Smooth muscle cell (in vitro differentiated cells): ENCODE data around the gene USP6NL. TPM values are rescaled to one million over a fixed set of nuclear protein-coding genes. Genes with fewer than 3 reads are reported as not detected.

Experiments
- DNase-seq: peaks from one replicate; lab custom pipeline; 2025; ENCODE audit not compliant: unreplicated experiment; lab: John Stamatoyannopoulos, UW
- H2AFZ ChIP-seq: fragments of 200-600 bp; sonication (generic); 2 replicates; pipeline ENCODE4 v1.6.0; 2016; ENCODE audit warnings: antibody characterized with exemption, low read depth, mild to moderate bottlenecking
- H3F3A ChIP-seq: fragments of 200-600 bp; sonication (generic); 2 replicates; pipeline ENCODE4 v1.6.0; 2017; ENCODE audit warnings: antibody characterized with exemption, low read depth
- H3K27ac ChIP-seq: fragments of 200-600 bp; sonication (generic); 2 replicates; pipeline ENCODE4 v1.5.1; 2016; ENCODE audit warnings: low read depth, mild to moderate bottlenecking
- H3K27me3 ChIP-seq: fragments of 200-600 bp; sonication (generic); 2 replicates; pipeline ENCODE4 v1.6.1; 2016; ENCODE audit warnings: low read depth, mild to moderate bottlenecking
- H3K36me3 ChIP-seq: fragments of 200-600 bp; sonication (generic); 2 replicates; pipeline ENCODE4 v1.5.1; 2016; ENCODE audit warnings: low read depth
- H3K4me1 ChIP-seq: fragments of 200-600 bp; sonication (generic); 2 replicates; pipeline ENCODE4 v1.5.1; 2016; ENCODE audit warnings: low read depth
- H3K4me2 ChIP-seq: fragments of 200-600 bp; sonication (generic); 2 replicates; pipeline ENCODE4 v1.6.0; 2016; ENCODE audit warnings: mild to moderate bottlenecking
- H3K4me3 ChIP-seq: fragments of 200-600 bp; sonication (generic); 2 replicates; pipeline ENCODE4 v1.5.1; 2016; ENCODE audit warnings: mild to moderate bottlenecking
- H3K79me2 ChIP-seq: fragments of 200-600 bp; sonication (generic); 2 replicates; pipeline ENCODE4 v1.6.0; 2016; ENCODE audit warnings: low read depth, mild to moderate bottlenecking
- H3K9ac ChIP-seq: fragments of 200-600 bp; sonication (generic); 2 replicates; pipeline ENCODE4 v1.6.0; 2016; ENCODE audit warnings: low read depth
- H3K9me3 ChIP-seq: fragments of 200-600 bp; sonication (generic); replicated peaks from 2 replicates; pipeline ENCODE4 v1.5.1; 2016; ENCODE audit warnings: low read depth
- H4K20me1 ChIP-seq: fragments of 200-600 bp; sonication (generic); 2 replicates; pipeline ENCODE4 v1.6.0; 2016; ENCODE audit warnings: low read depth
- WGBS: methylation state at CpG from one replicate; pipeline ENCODE4 v1.1.7; 2016; ENCODE audit warnings: low lambda C conversion rate; 5-methylcytosine and 5-hydroxymethylcytosine counted together
- polyA plus RNA-seq: library from polyadenylated mRNA; unstranded; fragments of >200 nt; fragmentation: Nextera tagmentation; extraction: Ambion mirVana; gene quantifications from 2 replicates; pipeline ENCODE4 v1.2.1, GENCODE V29; 2016
- total RNA-seq: library from RNA; depleted of rRNA; stranded (reverse); fragments of >200 nt; gene quantifications from 2 replicates; pipeline ENCODE4 v1.2.3, GENCODE V29; 2014
- TF ChIP-seq, protein P1 (sequence below): fragments of 200-600 bp; sonication (generic); IDR thresholded peaks from 2 replicates; pipeline ENCODE4 v1.5.1; 2017; ENCODE audit warnings: borderline replicate concordance, mild to moderate bottlenecking, antibody characterized with exemption; ENCODE audit not compliant: insufficient read depth, poor library complexity, severe bottlenecking

Gene USP6NL
- total RNA-seq (32.8 and 34.0 TPM in 2 replicates), polyA plus RNA-seq (12.0 and 16.1 TPM in 2 replicates)

DNA sequence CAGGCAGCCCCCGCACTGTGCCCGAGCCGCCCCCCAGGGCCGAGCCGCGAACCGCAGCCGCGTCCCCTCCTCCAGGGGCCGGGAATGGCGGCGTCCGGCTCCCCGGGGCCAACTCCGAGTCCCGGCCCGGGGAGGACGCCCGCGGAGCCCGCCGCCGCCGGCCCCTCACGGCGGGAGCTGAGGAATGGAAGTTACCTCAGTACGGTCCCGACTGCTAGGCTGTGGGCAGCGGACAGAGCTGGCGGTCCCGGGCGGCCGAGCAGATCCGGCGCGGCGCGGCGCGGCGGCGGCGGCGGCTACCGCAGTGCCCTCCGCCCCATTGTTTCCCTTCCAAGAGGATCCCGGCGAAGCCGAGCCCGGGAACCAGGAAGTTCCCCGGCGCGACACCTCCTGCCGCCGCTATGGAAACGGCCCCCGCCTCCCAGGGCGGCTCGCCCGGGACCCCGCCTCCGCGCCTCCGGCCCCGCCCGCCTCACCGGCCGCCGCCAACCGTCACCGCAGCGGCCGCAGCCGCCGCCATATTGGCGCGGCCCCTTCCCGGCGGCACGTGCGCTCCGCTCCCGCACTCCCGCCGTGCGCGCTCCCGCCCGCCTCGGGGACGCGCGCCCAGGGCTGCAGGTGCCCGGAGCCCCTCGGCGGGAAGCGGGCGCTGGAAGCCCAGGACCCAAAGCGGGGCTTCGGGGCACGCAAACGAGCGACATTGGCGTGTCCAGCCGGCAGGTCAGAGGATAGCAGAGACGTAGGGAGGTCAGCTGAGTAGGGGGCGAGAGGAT is at the start of gene USP6NL:
Gene USP6NL (minus strand): TSS at position 403 of the 773 bp plus-strand sequence. CDS start 14,016 bp downstream, outside the sequence.
- Histone ChIP-seq H3K36me3 (no peaks in the 10 kb centered on the region), H3K4me3 (peak within 1 kb of the TSS; percentile 89), H3K27me3 (no peaks in the 10 kb centered on the region), H3K9ac (peak within 1 kb of the TSS; percentile 93), H3K4me1 (peaks cover 19% of the 10 kb centered on the region), H3K79me2 (peaks cover 41% of the 10 kb centered on the region), H4K20me1 (peaks cover 37% of the 10 kb centered on the region), H3K4me2 (peak within 1 kb of the TSS; percentile 95), H3K9me3 (no peaks in the 10 kb centered on the region), H3F3A (peaks cover 28% of the 10 kb centered on the region), H3K27ac (peak within 1 kb of the TSS; percentile 68), H2AFZ (peak within 1 kb of the TSS; percentile 87)
- DNase-seq, result peak; percentile 52
- TF ChIP-seq, protein P1, sequence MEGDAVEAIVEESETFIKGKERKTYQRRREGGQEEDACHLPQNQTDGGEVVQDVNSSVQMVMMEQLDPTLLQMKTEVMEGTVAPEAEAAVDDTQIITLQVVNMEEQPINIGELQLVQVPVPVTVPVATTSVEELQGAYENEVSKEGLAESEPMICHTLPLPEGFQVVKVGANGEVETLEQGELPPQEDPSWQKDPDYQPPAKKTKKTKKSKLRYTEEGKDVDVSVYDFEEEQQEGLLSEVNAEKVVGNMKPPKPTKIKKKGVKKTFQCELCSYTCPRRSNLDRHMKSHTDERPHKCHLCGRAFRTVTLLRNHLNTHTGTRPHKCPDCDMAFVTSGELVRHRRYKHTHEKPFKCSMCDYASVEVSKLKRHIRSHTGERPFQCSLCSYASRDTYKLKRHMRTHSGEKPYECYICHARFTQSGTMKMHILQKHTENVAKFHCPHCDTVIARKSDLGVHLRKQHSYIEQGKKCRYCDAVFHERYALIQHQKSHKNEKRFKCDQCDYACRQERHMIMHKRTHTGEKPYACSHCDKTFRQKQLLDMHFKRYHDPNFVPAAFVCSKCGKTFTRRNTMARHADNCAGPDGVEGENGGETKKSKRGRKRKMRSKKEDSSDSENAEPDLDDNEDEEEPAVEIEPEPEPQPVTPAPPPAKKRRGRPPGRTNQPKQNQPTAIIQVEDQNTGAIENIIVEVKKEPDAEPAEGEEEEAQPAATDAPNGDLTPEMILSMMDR, result no peak
- under 1% methylated on average over 69 of the region's 107 CpGs for WGBS

DNA sequence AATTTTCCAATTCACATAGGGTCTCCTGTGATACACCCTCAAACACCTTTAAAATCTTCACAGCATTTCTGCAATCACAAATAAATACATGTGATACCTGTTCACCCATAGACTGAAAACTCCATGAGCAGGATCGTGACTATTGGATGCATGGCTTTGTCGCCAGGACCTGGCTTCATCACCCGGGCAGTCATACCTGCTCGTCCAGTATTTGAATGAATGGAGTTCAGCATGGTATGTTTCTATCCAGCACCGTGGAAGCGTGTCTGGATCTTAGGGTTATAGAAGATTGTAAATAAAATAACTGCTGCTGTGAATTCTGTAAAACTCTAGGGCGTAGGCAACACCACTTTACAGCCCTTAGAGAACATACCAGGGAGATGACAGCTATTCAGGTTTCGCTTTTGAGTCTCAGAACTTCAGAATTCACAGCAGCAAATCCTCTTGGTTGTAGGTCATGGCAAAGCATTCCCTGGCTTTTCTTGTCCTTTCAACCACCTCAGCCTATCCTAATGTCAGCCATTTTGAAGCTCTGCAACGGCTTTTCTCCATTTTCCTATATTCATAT is 47.4 kb upstream of the USP6NL start:
- H3K9ac ChIP-seq, result no peak overlapping the region
- 70% methylated on average over 9 of the region's 9 CpGs for WGBS
- no peaks in the 10 kb centered on the region for H3K4me1 ChIP-seq
- DNase-seq, result no peak
- no peaks in the 10 kb centered on the region for H3F3A ChIP-seq
- no peak overlapping the region for H2AFZ ChIP-seq
- no peaks in the 10 kb centered on the region for H3K27me3 ChIP-seq
- peak overlapping the region; percentile 28 for H3K27ac ChIP-seq
- H3K9me3 ChIP-seq, result no peaks in the 10 kb centered on the region
- no peak overlapping the region for H3K4me3 ChIP-seq
- H3K79me2 ChIP-seq, result no peaks in the 10 kb centered on the region
- no peak overlapping the region for H3K4me2 ChIP-seq
- TF ChIP-seq, protein P1, result no peak
- H3K36me3 ChIP-seq, result no peaks in the 10 kb centered on the region
- H4K20me1 ChIP-seq, result no peaks in the 10 kb centered on the region

DNA sequence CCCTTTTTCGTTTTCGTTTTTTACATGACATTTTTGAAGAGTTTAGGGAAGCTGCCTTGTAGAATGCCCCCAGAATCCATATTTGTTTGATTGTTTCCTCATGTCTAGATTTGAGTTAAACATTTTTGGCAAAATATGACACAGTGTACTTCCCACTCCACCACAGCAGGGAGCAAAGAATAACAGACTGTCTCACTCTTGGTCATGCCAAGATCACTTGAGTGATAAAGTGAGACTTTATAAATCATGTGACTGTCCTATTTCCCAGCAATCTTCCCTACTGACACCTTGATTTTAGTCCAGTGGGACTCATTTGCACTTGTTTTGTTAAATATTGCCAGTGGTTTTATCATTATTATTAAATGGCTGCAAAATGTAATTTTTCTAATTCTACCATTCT is 44.4 kb upstream of the USP6NL start:
- Histone ChIP-seq H3K9ac (no peak overlapping the region), H3K9me3 (no peaks in the 10 kb centered on the region), H3K4me3 (no peak overlapping the region), H2AFZ (peak overlapping the region; percentile 8), H3K27me3 (no peaks in the 10 kb centered on the region), H3K36me3 (no peaks in the 10 kb centered on the region), H3K79me2 (no peaks in the 10 kb centered on the region), H3K27ac (no peak overlapping the region), H4K20me1 (no peaks in the 10 kb centered on the region), H3K4me1 (no peaks in the 10 kb centered on the region), H3F3A (no peaks in the 10 kb centered on the region), H3K4me2 (no peak overlapping the region)
- DNase-seq, result no peak
- TF ChIP-seq, protein P1, result no peak
- WGBS, result 88% methylated on average over 2 of the region's 2 CpGs
